Keratinocyte (primary cell): ENCODE data around the gene STAB2. TPM values are rescaled to one million over a fixed set of nuclear protein-coding genes. Genes with fewer than 3 reads are reported as not detected.

Experiments used
- DNase-seq: peaks from one replicate; pipeline ENCODE4 v3.0.0-alpha.2; 2011; ENCODE audit warnings: low read depth, missing footprints, low spot score
- FAIRE-seq: peaks from 2 replicates; lab custom pipeline; 2011; peaks lifted over from hg19 to GRCh38; lab: Jason Lieb, UNC
- H2AFZ ChIP-seq: 2 replicates; pipeline ENCODE4 v1.6.0; 2012; ENCODE audit warnings: low read length, control low read depth, inconsistent platforms; ENCODE audit not compliant: control insufficient read depth
- H3K27ac ChIP-seq: 2 replicates; pipeline ENCODE4 v1.5.1; 2011; ENCODE audit warnings: low read length; ENCODE audit not compliant: control insufficient read depth, insufficient read depth
- H3K27me3 ChIP-seq: 3 replicates; pipeline ENCODE4 v1.6.0; 2011; ENCODE audit warnings: low read length; ENCODE audit not compliant: control insufficient read depth, insufficient read depth; ENCODE audit errors: extremely low read depth
- H3K36me3 ChIP-seq, 2 experiments: 2 replicates in 1 of 2; 3 replicates in 1 of 2; pipeline ENCODE4 v1.5.1; 2011; ENCODE audit warnings: low read length in 2 of 2, mild to moderate bottlenecking in 1 of 2; ENCODE audit not compliant: control insufficient read depth in 2 of 2, insufficient read depth in 2 of 2; ENCODE audit errors: extremely low read depth in 1 of 2
- H3K4me1 ChIP-seq: 3 replicates; pipeline ENCODE4 v1.5.1; 2011; ENCODE audit warnings: low read length; ENCODE audit not compliant: control insufficient read depth, insufficient read depth; ENCODE audit errors: extremely low read depth
- H3K4me2 ChIP-seq: 3 replicates; pipeline ENCODE4 v1.6.0; 2011; ENCODE audit warnings: low read depth, low read length; ENCODE audit not compliant: control insufficient read depth, insufficient read depth; ENCODE audit errors: extremely low read depth
- H3K4me3 ChIP-seq, 3 experiments: fragments of 200-600 bp in 1 of 3; sonication (generic) in 1 of 3; 2 replicates in 2 of 3; 3 replicates in 1 of 3; pipeline ENCODE4 v1.5.1; 2011 to 2016; ENCODE audit warnings: low read length in 3 of 3, mild to moderate bottlenecking in 3 of 3, control low read depth in 2 of 3, inconsistent platforms in 1 of 3, low read depth in 1 of 3, mixed read lengths in 1 of 3, mixed run types in 1 of 3, moderate library complexity in 1 of 3; ENCODE audit not compliant: control insufficient read depth in 2 of 3, insufficient read depth in 2 of 3; ENCODE audit errors: extremely low read depth in 1 of 3
- H3K79me2 ChIP-seq: 2 replicates; pipeline ENCODE4 v1.6.0; 2012; ENCODE audit warnings: low read length; ENCODE audit not compliant: control insufficient read depth, insufficient read depth
- H3K9ac ChIP-seq: 3 replicates; pipeline ENCODE4 v1.6.0; 2011; ENCODE audit warnings: low read length; ENCODE audit not compliant: control insufficient read depth, insufficient read depth; ENCODE audit errors: extremely low read depth
- H3K9me1 ChIP-seq: 3 replicates; pipeline ENCODE4 v1.6.0; 2011; ENCODE audit warnings: low read length; ENCODE audit not compliant: control insufficient read depth, insufficient read depth; ENCODE audit errors: extremely low read depth
- H3K9me3 ChIP-seq: 2 replicates; pipeline ENCODE4 v1.5.1; 2012; ENCODE audit warnings: low read depth, low read length; ENCODE audit not compliant: control insufficient read depth
- H4K20me1 ChIP-seq: 3 replicates; pipeline ENCODE4 v1.6.0; 2011; ENCODE audit warnings: low read length; ENCODE audit not compliant: control insufficient read depth, insufficient read depth; ENCODE audit errors: extremely low read depth
- EZH2 ChIP-seq: IDR thresholded peaks from one replicate; pipeline ENCODE4 v1.6.1; 2012; ENCODE audit warnings: inconsistent platforms, mild to moderate bottlenecking, low read length, moderate library complexity
- dilution Hi-C: fragments of 300-500 bp; cut with MboI; formaldehyde crosslinking; loops from one replicate; pipeline ENCODE4 v1.7.0; 2020; ENCODE audit warnings: low sequenced_read_pairs; ENCODE audit not compliant: extremely low pct_ligation_motif_present
- polyA plus RNA-seq, 5 experiments: library from polyadenylated mRNA; depleted of rRNA in 3 of 5; stranded (reverse) in 3 of 5; stranded (forward) in 1 of 5; unstranded in 1 of 5; fragments of >200 nt; gene quantifications; 1 replicate in 1 of 5; 2 replicates in 3 of 5; 3 replicates in 1 of 5; pipeline versions ENCODE4 v1.2.1 to v1.2.3, GENCODE V29; 2011 to 2012; ENCODE audit warnings: missing spikeins in 2 of 5, low read depth in 1 of 5, low replicate concordance in 1 of 5
- TF ChIP-seq, protein P1 (sequence below), 3 experiments: IDR thresholded peaks in 1 of 3; conservative IDR thresholded peaks in 1 of 3; optimal IDR thresholded peaks in 1 of 3; 2 replicates in 2 of 3; 3 replicates in 1 of 3; pipeline versions ENCODE3 to v1.5.1; 2011; ENCODE audit warnings: low read length in 3 of 3, mild to moderate bottlenecking in 3 of 3, moderate library complexity in 2 of 3, control low read depth in 1 of 3, inconsistent platforms in 1 of 3; ENCODE audit not compliant: insufficient read depth in 2 of 3; ENCODE audit errors: extremely low read depth in 1 of 3

STAB2 gene
- polyA plus RNA-seq, 1 donor (not counting 4 experiments of a cell fraction or from before 2014, with no cell fraction given) = not detected

GRCh38 chr12:103696101-103696500 lies 109.0 kb downstream of the STAB2 start:
- H2AFZ ChIP-seq = no peak overlapping the region
- H3K4me1 ChIP-seq = no peaks in the 10 kb centered on the region
- DNase-seq = no peak
- no peaks in the 10 kb centered on the region for H3K79me2 ChIP-seq
- H4K20me1 ChIP-seq = no peaks in the 10 kb centered on the region
- peaks cover 23% of the 10 kb centered on the region for H3K27me3 ChIP-seq
- FAIRE-seq = no peak
- H3K27ac ChIP-seq = no peak overlapping the region
- no peaks in the 10 kb centered on the region for H3K9me3 ChIP-seq
- no peak overlapping the region for H3K4me2 ChIP-seq
- no peak overlapping the region for H3K9ac ChIP-seq
- no peak overlapping the region for H3K4me3 ChIP-seq
- no peak for TF ChIP-seq EZH2
- TF ChIP-seq, protein P1, sequence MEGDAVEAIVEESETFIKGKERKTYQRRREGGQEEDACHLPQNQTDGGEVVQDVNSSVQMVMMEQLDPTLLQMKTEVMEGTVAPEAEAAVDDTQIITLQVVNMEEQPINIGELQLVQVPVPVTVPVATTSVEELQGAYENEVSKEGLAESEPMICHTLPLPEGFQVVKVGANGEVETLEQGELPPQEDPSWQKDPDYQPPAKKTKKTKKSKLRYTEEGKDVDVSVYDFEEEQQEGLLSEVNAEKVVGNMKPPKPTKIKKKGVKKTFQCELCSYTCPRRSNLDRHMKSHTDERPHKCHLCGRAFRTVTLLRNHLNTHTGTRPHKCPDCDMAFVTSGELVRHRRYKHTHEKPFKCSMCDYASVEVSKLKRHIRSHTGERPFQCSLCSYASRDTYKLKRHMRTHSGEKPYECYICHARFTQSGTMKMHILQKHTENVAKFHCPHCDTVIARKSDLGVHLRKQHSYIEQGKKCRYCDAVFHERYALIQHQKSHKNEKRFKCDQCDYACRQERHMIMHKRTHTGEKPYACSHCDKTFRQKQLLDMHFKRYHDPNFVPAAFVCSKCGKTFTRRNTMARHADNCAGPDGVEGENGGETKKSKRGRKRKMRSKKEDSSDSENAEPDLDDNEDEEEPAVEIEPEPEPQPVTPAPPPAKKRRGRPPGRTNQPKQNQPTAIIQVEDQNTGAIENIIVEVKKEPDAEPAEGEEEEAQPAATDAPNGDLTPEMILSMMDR (optimal IDR thresholded peaks at IDR 0.05 in 1 of 3, IDR thresholded peaks at IDR 0.05 in 1 of 3, conservative IDR thresholded peaks at IDR 0.05 in 1 of 3; ENCODE audit: extremely low read depth in 1 of 3, insufficient read depth in 2 of 3, low read length in 3 of 3) = no peak
- dilution Hi-C loops = no loop called here
- no peaks in the 10 kb centered on the region for H3K36me3 ChIP-seq
- no peaks in the 10 kb centered on the region for H3K9me1 ChIP-seq

DNA sequence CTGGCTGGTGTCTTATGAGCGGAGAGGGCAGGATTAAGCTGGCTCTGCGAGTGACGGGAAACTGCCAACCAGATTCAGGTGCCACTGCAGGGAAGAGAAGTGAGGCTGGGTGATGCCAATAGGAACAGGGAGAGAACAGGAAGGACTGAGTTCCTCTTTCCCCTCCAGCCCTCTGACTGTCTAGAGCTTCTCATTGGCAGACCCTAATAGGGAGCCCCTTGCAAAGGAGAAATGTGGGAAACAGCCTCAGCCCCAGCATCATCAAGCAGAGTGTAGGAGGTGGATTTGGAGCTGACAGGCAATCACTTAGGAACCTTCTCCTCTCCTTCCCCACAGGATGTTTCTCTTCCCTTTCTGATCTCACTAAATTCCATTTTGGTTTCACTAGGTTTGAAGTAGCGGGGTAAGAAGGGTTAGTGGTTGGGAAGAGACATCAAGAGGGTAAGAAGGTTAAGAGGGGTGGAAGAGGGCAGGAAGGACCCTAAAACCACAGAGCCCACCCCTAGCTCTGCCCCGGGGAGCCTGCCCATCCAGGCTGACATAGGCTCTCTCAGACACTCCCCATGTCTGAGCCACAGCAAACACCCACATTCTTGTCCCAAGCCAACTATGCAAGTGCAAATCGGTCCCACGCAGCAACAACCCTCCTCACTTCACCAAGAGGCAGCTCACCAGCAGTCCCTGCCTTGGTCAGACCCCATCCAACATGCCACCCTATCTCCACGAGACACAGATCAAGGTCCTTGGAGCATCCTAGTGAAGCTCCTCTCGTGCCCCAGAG lies 111.1 kb downstream of the STAB2 start:
- H3K4me3 ChIP-seq = no peak overlapping the region
- H3K27me3 ChIP-seq = peaks cover 23% of the 10 kb centered on the region
- no peak overlapping the region for H3K4me2 ChIP-seq
- DNase-seq (no peak), FAIRE-seq (no peak)
- no peaks in the 10 kb centered on the region for H3K36me3 ChIP-seq
- H3K4me1 ChIP-seq = no peaks in the 10 kb centered on the region
- no peaks in the 10 kb centered on the region for H4K20me1 ChIP-seq
- H3K9ac ChIP-seq = no peak overlapping the region
- no peak overlapping the region for H3K27ac ChIP-seq
- dilution Hi-C loops = no loop called here
- no peaks in the 10 kb centered on the region for H3K9me1 ChIP-seq
- H3K9me3 ChIP-seq = no peaks in the 10 kb centered on the region
- no peak overlapping the region for H2AFZ ChIP-seq
- TF ChIP-seq EZH2 = no peak
- TF ChIP-seq, protein P1 (optimal IDR thresholded peaks at IDR 0.05 in 1 of 3, IDR thresholded peaks at IDR 0.05 in 1 of 3, conservative IDR thresholded peaks at IDR 0.05 in 1 of 3; ENCODE audit: extremely low read depth in 1 of 3, insufficient read depth in 2 of 3, low read length in 3 of 3) = no peak
- no peaks in the 10 kb centered on the region for H3K79me2 ChIP-seq
